HepG2 (cell line): ENCODE data around the gene SURF6. TPM values are rescaled to one million over a fixed set of nuclear protein-coding genes. Genes with fewer than 3 reads are reported as not detected.

ENCODE experiments used
- ATF7 ChIP-seq, 2 experiments: fragments of 450-650 bp in 1 of 2; sonication (generic) in 1 of 2; formaldehyde crosslinking in 1 of 2; IDR thresholded peaks; 2 replicates each; pipeline versions ENCODE4 v1.4.0 to v1.6.1; 2016 to 2020; ENCODE audit warnings: antibody characterized with exemption in 1 of 2, mild to moderate bottlenecking in 1 of 2, missing genetic modification reagents in 1 of 2
- CBX2 ChIP-seq, 2 experiments: fragments of 200-600 bp in 1 of 2; sonication (generic); formaldehyde crosslinking in 1 of 2; IDR thresholded peaks; 2 replicates each; pipeline versions ENCODE4 v1.7.0 to v1.8.1; 2018 to 2022; ENCODE audit warnings: low read depth in 2 of 2, low read length in 1 of 2, mild to moderate bottlenecking in 1 of 2, missing genetic modification reagents in 1 of 2
- DNMT1 ChIP-seq: sonication (generic); formaldehyde crosslinking; IDR thresholded peaks from 2 replicates; pipeline ENCODE4 v1.5.1; 2020; ENCODE audit warnings: mild to moderate bottlenecking, missing genetic modification reagents
- ELF1 ChIP-seq: sonication (generic); formaldehyde crosslinking; IDR thresholded peaks from 2 replicates; pipeline ENCODE4 v1.4.0; 2020; ENCODE audit warnings: missing genetic modification reagents
- FOXO1 ChIP-seq: sonication (generic); formaldehyde crosslinking; IDR thresholded peaks from 2 replicates; pipeline ENCODE4 v1.4.0; 2020; ENCODE audit warnings: missing genetic modification reagents
- HOXA3 ChIP-seq: sonication (generic); formaldehyde crosslinking; IDR thresholded peaks from 2 replicates; pipeline ENCODE4 v1.5.0; 2020; ENCODE audit warnings: missing genetic modification reagents
- MNT ChIP-seq: fragments of 450-650 bp; IDR thresholded peaks from 2 replicates; pipeline ENCODE4 v1.6.1; 2016
- NR2F2 ChIP-seq: IDR thresholded peaks from 2 replicates; pipeline ENCODE4 v1.6.1; 2012; ENCODE audit warnings: low read depth, inconsistent platforms, borderline replicate concordance
- PBX2 ChIP-seq: IDR thresholded peaks from 2 replicates; pipeline ENCODE4 v1.6.1; 2016; ENCODE audit warnings: control low read depth
- PLSCR1 ChIP-seq: sonication (generic); formaldehyde crosslinking; IDR thresholded peaks from 2 replicates; pipeline ENCODE4 v1.5.0; 2020; ENCODE audit warnings: missing genetic modification reagents, mild to moderate bottlenecking, borderline replicate concordance
- RBM22 ChIP-seq: fragments of 200-400 bp; formaldehyde crosslinking; optimal IDR thresholded peaks from 2 replicates; pipeline ENCODE3; 2017; ENCODE audit warnings: mild to moderate bottlenecking, low read length, moderate library complexity
- RCOR2 ChIP-seq: IDR thresholded peaks from 2 replicates; pipeline ENCODE4 v1.6.1; 2016; ENCODE audit warnings: missing biosample characterization, missing genetic modification reagents
- REST ChIP-seq, 2 experiments: IDR thresholded peaks; 2 replicates each; pipeline ENCODE4 v1.6.1; 2011 to 2012; ENCODE audit warnings: low read length in 2 of 2, borderline replicate concordance in 1 of 2, low read depth in 1 of 2, mild to moderate bottlenecking in 1 of 2, moderate library complexity in 1 of 2
- RORA ChIP-seq: sonication (generic); formaldehyde crosslinking; IDR thresholded peaks from 2 replicates; pipeline ENCODE4 v1.5.0; 2020; ENCODE audit warnings: mild to moderate bottlenecking, missing genetic modification reagents, moderate library complexity
- SMAD9 ChIP-seq: sonication (generic); formaldehyde crosslinking; IDR thresholded peaks from 2 replicates; pipeline ENCODE4 v1.5.1; 2020; ENCODE audit warnings: mild to moderate bottlenecking, missing genetic modification reagents
- SNAPC2 ChIP-seq: sonication (generic); formaldehyde crosslinking; IDR thresholded peaks from 2 replicates; pipeline ENCODE4 v1.8.1; 2022; ENCODE audit warnings: mild to moderate bottlenecking, missing genetic modification reagents
- ZBTB8A ChIP-seq: sonication (generic); formaldehyde crosslinking; IDR thresholded peaks from 2 replicates; pipeline ENCODE4 v1.4.0; 2020; ENCODE audit warnings: mild to moderate bottlenecking, low read depth, missing genetic modification reagents, borderline replicate concordance
- ZNF446 ChIP-seq: sonication (generic); formaldehyde crosslinking; IDR thresholded peaks from 2 replicates; pipeline ENCODE4 v1.5.0; 2020; ENCODE audit warnings: mild to moderate bottlenecking, missing genetic modification reagents
- ZNF567 ChIP-seq: sonication (generic); formaldehyde crosslinking; IDR thresholded peaks from 2 replicates; pipeline ENCODE4 v1.8.1; 2023; ENCODE audit warnings: mild to moderate bottlenecking, missing genetic modification reagents, borderline replicate concordance
- ZNF569 ChIP-seq: sonication (generic); formaldehyde crosslinking; IDR thresholded peaks from 2 replicates; pipeline ENCODE4 v1.5.0; 2020; ENCODE audit warnings: mild to moderate bottlenecking, missing genetic modification reagents, moderate library complexity, borderline replicate concordance
- ZNF720 ChIP-seq: sonication (generic); formaldehyde crosslinking; IDR thresholded peaks from 2 replicates; pipeline ENCODE4 v1.4.0; 2020; ENCODE audit warnings: missing genetic modification reagents
- ZNF839 ChIP-seq: sonication (generic); formaldehyde crosslinking; IDR thresholded peaks from 2 replicates; pipeline ENCODE4 v1.4.0; 2020; ENCODE audit warnings: missing genetic modification reagents, mild to moderate bottlenecking, borderline replicate concordance
- polyA plus RNA-seq, 8 experiments: library from polyadenylated mRNA; depleted of rRNA in 3 of 8; stranded (reverse) in 7 of 8; unstranded in 1 of 8; fragments of >200 nt; fragmentation: Illumina TruSeq in 4 of 8; extraction: Trizol in 4 of 8; gene quantifications; 2 replicates each; pipeline versions ENCODE4 v1.2.1 to v1.2.3, GENCODE V29; 2011 to 2016; ENCODE audit warnings: low read depth in 4 of 8, missing spikeins in 1 of 8, mixed read lengths in 1 of 8; ENCODE audit not compliant: insufficient read depth in 1 of 8
- total RNA-seq, 5 experiments: library from RNA; depleted of rRNA; stranded (reverse); fragments of >200 nt; fragmentation: Illumina TruSeq; extraction: Trizol; gene quantifications; 2 replicates each; pipeline ENCODE4 v1.2.3, GENCODE V29; 2016; ENCODE audit warnings: low read depth in 1 of 5

Gene SURF6
- total and polyA plus RNA-seq, 2 of the 13 experiments (the other 11 are each of a cell fraction or from before 2014, with no cell fraction given): 5.9 to 14.7 TPM

GRCh38 chr9:133335924-133336811, at the start of gene SURF6 (continued):
- TF ChIP-seq RBM22 (peak; percentile 44), ZNF839 (CRISPR knock-in tag) (peak; percentile 23; the same call in 1 of the 2 replicates), DNMT1 (CRISPR knock-in tag) (peak; percentile 99), ZNF567 (CRISPR knock-in tag) (peak; percentile 88), ELF1 (peak; percentile 83), SMAD9 (CRISPR knock-in tag) (peak; percentile 28; the same call in 1 of the 2 replicates), CBX2 (IDR thresholded peaks at IDR 0.05; ENCODE audit: low read depth, low read length) (no peak), CBX2 (CRISPR knock-in tag; IDR thresholded peaks at IDR 0.05; ENCODE audit: low read depth) (no peak), ZNF569 (no peak), RORA (CRISPR knock-in tag) (no peak), REST (IDR thresholded peaks at IDR 0.05; ENCODE audit: borderline replicate concordance in 1 of 2, low read depth in 1 of 2, low read length in 2 of 2) (no peak), HOXA3 (peak; percentile 98), SNAPC2 (peak; percentile 90; the same call in 1 of the 2 replicates), ZNF446 (CRISPR knock-in tag) (no peak; the same call in 1 of the 2 replicates), RCOR2 (peak; percentile 49; the same call in 1 of the 2 replicates), NR2F2 (no peak), ZNF720 (CRISPR knock-in tag) (no peak), MNT (peak; percentile 78), ATF7 (IDR thresholded peaks at IDR 0.05) (no peak), ATF7 (CRISPR knock-in tag; IDR thresholded peaks at IDR 0.05) (no peak; the same call in 1 of the 2 replicates), ZBTB8A (no peak), PBX2 (CRISPR knock-in tag) (no peak), FOXO1 (CRISPR knock-in tag) (peak; percentile 77; the same call in 1 of the 2 replicates), PLSCR1 (0 out of 2 replicates have a peak, but pooled peaks have one; percentile 7)
